Measurements from ENCODE around the gene ITGA5. TPM values are rescaled to one million over a fixed set of nuclear protein-coding genes. Genes with fewer than 3 reads are reported as not detected.

Gene ITGA5
- total and polyA plus RNA-seq, 9 of the 15 experiments (the other 6 are each of a cell fraction or from before 2014, with no cell fraction given): 9.1 to 82.1 (median 47.4) TPM

DNA sequence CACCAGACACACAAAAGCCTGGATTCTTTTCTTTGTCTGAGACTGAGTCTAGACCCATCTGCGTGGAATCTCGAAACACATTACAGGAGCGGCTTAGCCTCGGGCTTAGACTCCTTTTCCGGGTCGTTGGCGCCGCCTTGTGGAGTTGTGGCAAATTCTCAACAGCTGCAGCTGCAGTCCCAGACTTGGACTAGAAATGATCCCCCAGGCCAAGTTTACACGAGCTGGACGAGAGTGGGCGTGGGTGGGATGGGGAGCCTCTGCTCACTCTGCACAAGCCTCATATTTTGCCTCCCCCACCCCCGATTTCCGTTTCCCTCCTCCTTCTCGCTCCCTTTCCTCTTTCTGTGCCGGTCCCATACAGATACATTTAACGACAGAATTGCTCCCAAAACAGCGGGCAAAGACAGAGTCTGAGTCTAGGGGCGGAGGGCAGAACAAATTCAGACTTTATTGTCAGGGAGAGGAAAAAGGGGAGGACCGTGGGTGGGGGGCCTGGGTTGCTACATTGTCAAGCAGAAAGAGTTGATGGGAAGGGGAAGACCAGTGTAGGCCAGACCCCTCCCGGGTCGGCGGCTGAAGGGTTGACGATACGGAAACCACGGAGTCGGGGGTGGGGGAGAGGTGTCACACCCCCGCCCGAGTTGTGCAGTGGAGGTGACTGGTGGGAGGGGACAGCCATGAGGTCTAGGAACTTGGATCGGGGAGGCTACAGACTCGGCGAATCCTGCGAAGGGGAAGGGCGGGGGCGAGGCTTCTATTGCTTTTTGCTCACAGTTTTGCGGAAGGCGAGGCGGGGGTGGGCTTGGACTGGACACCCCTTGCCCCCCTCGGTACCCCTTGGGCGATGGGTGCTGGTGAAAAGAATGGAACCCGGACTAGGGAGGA, 50.1 kb downstream of the ITGA5 start (continued):
- TF ChIP-seq PPARD (CRISPR knock-in tag; IDR thresholded peaks at IDR 0.05) (no peak), LEF1 (IDR thresholded peaks at IDR 0.05) (0 out of 2 replicates have a peak, but pooled peaks have one; percentile 39), HNRNPK (IDR thresholded peaks at IDR 0.05; ENCODE audit: low read depth, low read length, poor library complexity, severe bottlenecking) (no peak), L3MBTL2 (IDR thresholded peaks at IDR 0.05) (peak; percentile 65), MEF2A (IDR thresholded peaks at IDR 0.05; ENCODE audit: control insufficient read depth, low read depth, low read length) (0 out of 2 replicates have a peak, but pooled peaks have one; percentile 11), FOXM1 (IDR thresholded peaks at IDR 0.05; ENCODE audit: low read depth) (0 out of 2 replicates have a peak, but pooled peaks have one; percentile 18), FOXM1 (CRISPR knock-in tag; IDR thresholded peaks at IDR 0.05; ENCODE audit: low read depth) (no peak), SRSF1 (IDR thresholded peaks at IDR 0.05; ENCODE audit: low read depth, low read length) (no peak), E2F6 (IDR thresholded peaks at IDR 0.05; ENCODE audit: borderline replicate concordance in 1 of 2, extremely low read depth in 1 of 2, insufficient read depth in 1 of 2, insufficient read length in 1 of 2, low read depth in 1 of 2, low read length in 1 of 2, poor library complexity in 1 of 2, severe bottlenecking in 1 of 2) (peak; percentile 14 to 76), SP1 (CRISPR knock-in tag; IDR thresholded peaks at IDR 0.05) (peak; percentile 37; the same call in 1 of the 2 replicates)
- TF ChIP-seq, protein P1, sequence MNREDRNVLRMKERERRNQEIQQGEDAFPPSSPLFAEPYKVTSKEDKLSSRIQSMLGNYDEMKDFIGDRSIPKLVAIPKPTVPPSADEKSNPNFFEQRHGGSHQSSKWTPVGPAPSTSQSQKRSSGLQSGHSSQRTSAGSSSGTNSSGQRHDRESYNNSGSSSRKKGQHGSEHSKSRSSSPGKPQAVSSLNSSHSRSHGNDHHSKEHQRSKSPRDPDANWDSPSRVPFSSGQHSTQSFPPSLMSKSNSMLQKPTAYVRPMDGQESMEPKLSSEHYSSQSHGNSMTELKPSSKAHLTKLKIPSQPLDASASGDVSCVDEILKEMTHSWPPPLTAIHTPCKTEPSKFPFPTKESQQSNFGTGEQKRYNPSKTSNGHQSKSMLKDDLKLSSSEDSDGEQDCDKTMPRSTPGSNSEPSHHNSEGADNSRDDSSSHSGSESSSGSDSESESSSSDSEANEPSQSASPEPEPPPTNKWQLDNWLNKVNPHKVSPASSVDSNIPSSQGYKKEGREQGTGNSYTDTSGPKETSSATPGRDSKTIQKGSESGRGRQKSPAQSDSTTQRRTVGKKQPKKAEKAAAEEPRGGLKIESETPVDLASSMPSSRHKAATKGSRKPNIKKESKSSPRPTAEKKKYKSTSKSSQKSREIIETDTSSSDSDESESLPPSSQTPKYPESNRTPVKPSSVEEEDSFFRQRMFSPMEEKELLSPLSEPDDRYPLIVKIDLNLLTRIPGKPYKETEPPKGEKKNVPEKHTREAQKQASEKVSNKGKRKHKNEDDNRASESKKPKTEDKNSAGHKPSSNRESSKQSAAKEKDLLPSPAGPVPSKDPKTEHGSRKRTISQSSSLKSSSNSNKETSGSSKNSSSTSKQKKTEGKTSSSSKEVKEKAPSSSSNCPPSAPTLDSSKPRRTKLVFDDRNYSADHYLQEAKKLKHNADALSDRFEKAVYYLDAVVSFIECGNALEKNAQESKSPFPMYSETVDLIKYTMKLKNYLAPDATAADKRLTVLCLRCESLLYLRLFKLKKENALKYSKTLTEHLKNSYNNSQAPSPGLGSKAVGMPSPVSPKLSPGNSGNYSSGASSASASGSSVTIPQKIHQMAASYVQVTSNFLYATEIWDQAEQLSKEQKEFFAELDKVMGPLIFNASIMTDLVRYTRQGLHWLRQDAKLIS (CRISPR knock-in tag; IDR thresholded peaks at IDR 0.05): peak; percentile 53; the same call in 1 of the 2 replicates
- TF ChIP-seq, protein P2, sequence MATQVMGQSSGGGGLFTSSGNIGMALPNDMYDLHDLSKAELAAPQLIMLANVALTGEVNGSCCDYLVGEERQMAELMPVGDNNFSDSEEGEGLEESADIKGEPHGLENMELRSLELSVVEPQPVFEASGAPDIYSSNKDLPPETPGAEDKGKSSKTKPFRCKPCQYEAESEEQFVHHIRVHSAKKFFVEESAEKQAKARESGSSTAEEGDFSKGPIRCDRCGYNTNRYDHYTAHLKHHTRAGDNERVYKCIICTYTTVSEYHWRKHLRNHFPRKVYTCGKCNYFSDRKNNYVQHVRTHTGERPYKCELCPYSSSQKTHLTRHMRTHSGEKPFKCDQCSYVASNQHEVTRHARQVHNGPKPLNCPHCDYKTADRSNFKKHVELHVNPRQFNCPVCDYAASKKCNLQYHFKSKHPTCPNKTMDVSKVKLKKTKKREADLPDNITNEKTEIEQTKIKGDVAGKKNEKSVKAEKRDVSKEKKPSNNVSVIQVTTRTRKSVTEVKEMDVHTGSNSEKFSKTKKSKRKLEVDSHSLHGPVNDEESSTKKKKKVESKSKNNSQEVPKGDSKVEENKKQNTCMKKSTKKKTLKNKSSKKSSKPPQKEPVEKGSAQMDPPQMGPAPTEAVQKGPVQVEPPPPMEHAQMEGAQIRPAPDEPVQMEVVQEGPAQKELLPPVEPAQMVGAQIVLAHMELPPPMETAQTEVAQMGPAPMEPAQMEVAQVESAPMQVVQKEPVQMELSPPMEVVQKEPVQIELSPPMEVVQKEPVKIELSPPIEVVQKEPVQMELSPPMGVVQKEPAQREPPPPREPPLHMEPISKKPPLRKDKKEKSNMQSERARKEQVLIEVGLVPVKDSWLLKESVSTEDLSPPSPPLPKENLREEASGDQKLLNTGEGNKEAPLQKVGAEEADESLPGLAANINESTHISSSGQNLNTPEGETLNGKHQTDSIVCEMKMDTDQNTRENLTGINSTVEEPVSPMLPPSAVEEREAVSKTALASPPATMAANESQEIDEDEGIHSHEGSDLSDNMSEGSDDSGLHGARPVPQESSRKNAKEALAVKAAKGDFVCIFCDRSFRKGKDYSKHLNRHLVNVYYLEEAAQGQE (IDR thresholded peaks at IDR 0.05; ENCODE audit: borderline replicate concordance): peak; percentile 79
- TF ChIP-seq, protein P2 (CRISPR knock-in tag; IDR thresholded peaks at IDR 0.05; ENCODE audit: low read depth): no peak
